ENCODE measurements around the gene GOLGA7B. TPM values are rescaled to one million over a fixed set of nuclear protein-coding genes. Genes with fewer than 3 reads are reported as not detected.

Gene GOLGA7B
- total and polyA plus RNA-seq, 2 donors (not counting 3 experiments of a cell fraction or from before 2014, with no cell fraction given) = 0.03 TPM; not detected in 1

DNA sequence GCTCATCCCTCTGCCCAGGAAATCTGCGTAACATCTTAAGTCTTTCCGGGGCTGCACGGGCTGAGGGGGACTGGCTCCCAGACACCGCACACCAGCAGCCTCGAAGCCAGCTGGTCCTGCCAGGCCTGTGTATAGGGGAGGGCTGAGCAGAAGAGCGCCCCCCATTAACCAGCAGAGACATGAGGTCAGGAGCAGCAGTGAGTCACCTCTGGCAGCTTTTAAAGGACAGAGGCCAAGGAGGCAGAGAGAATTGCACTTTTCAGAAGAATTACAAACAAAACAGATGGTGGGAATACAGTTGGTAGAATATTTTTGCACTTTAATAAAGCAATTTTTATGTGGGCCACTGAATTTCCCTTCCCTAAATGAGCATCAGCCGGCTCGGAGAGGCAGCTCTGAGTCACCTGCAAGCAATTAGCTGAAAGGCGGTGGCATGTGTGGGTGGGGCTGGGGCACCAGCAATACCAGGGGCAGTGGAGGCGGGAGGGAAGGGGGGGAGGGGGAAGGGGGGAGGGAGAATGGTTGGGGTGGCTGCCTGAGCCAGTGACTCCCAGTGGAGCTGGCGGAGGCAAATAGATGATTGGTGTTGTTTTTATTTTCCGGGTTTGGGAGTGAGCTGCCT lies 39.1 kb downstream of the GOLGA7B start:
- H3K4me2 ChIP-seq (ENCODE audit: insufficient read depth, low read length) = no peak overlapping the region

More for the DNA sequence above, 39.1 kb downstream of the GOLGA7B start:
- no peak overlapping the region for H3K27ac ChIP-seq (ENCODE audit: insufficient read depth, low read depth, low read length)
- no peak overlapping the region for H2AFZ ChIP-seq (ENCODE audit: low read depth, low read length)
- H3K9me1 ChIP-seq (replicated peaks; ENCODE audit: control insufficient read depth, extremely low read depth, insufficient read depth, low read length) = no peaks in the 10 kb centered on the region
- CTCF ChIA-PET = interaction anchor here (0.8 to 2.4 kb wide), 8 partner anchors 12 to 157 kb away, joined by 3 to 19 read pairs (median 4); no protein-coding TSS in a partner anchor
- H4K20me1 ChIP-seq (replicated peaks; ENCODE audit: control insufficient read depth, extremely low read depth, insufficient read depth, low read length) = no peaks in the 10 kb centered on the region
- no peak overlapping the region for H3K4me3 ChIP-seq (replicated peaks in 1 of 3; ENCODE audit: insufficient read depth in 1 of 3, low read depth in 1 of 3, low read length in 3 of 3)
- FAIRE-seq (peak; percentile 55), DNase-seq (ENCODE audit: low read depth, low spot score) (peak; percentile 54)
- no peak overlapping the region for H3K9ac ChIP-seq (replicated peaks; ENCODE audit: extremely low read depth, insufficient read depth, low read length)
- no peaks in the 10 kb centered on the region for H3K27me3 ChIP-seq (ENCODE audit: control insufficient read depth in 2 of 2, insufficient read depth in 2 of 2, low read length in 2 of 2)
- BruUV-seq (replicated peaks) = no TSS peak
- dilution Hi-C loops (cut with MboI; ENCODE audit: extremely low pct_ligation_motif_present, low sequenced_read_pairs) (no loop called here), intact Hi-C loops (cut with micrococcal nuclease) (no loop called here)
- TF ChIP-seq GATA2 (IDR thresholded peaks at IDR 0.05; ENCODE audit: insufficient read depth, insufficient read length, low read depth, low read length) (no peak), FOS (IDR thresholded peaks at IDR 0.05; ENCODE audit: borderline replicate concordance, insufficient read depth, low read length) (peak; percentile 39), POLR2A (IDR thresholded peaks at IDR 0.05; ENCODE audit: low read depth, low read length) (no peak), MYC (IDR thresholded peaks at IDR 0.05; ENCODE audit: low read depth, low read length) (no peak), EZH2 (IDR thresholded peaks at IDR 0.05; ENCODE audit: borderline replicate concordance, low read depth, low read length, severe bottlenecking) (no peak), JUN (IDR thresholded peaks at IDR 0.05; ENCODE audit: borderline replicate concordance, insufficient read depth, insufficient read length, low read depth) (peak; percentile 18), POLR2AphosphoS5 (IDR thresholded peaks at IDR 0.05; ENCODE audit: insufficient read depth, low read depth, low read length) (no peak)
- TF ChIP-seq, protein P1, sequence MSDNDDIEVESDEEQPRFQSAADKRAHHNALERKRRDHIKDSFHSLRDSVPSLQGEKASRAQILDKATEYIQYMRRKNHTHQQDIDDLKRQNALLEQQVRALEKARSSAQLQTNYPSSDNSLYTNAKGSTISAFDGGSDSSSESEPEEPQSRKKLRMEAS (IDR thresholded peaks at IDR 0.05; ENCODE audit: insufficient read depth, insufficient read length) = no peak
- TF ChIP-seq, protein P2, sequence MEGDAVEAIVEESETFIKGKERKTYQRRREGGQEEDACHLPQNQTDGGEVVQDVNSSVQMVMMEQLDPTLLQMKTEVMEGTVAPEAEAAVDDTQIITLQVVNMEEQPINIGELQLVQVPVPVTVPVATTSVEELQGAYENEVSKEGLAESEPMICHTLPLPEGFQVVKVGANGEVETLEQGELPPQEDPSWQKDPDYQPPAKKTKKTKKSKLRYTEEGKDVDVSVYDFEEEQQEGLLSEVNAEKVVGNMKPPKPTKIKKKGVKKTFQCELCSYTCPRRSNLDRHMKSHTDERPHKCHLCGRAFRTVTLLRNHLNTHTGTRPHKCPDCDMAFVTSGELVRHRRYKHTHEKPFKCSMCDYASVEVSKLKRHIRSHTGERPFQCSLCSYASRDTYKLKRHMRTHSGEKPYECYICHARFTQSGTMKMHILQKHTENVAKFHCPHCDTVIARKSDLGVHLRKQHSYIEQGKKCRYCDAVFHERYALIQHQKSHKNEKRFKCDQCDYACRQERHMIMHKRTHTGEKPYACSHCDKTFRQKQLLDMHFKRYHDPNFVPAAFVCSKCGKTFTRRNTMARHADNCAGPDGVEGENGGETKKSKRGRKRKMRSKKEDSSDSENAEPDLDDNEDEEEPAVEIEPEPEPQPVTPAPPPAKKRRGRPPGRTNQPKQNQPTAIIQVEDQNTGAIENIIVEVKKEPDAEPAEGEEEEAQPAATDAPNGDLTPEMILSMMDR (IDR thresholded peaks at IDR 0.05; ENCODE audit: extremely low read depth in 1 of 2, insufficient read depth in 1 of 2, low read depth in 1 of 2, low read length in 2 of 2) = peak; percentile 4 to 13
- POLR2A ChIA-PET = no interaction called here
- no peaks in the 10 kb centered on the region for H3K36me3 ChIP-seq (ENCODE audit: control insufficient read depth in 2 of 2, extremely low read depth in 1 of 2, insufficient read depth in 2 of 2, low read length in 2 of 2)
- H3K9me3 ChIP-seq (replicated peaks; ENCODE audit: control insufficient read depth, insufficient read depth, low read length) = no peaks in the 10 kb centered on the region
- no peaks in the 10 kb centered on the region for H3K79me2 ChIP-seq (ENCODE audit: control insufficient read depth, insufficient read depth, low read length)
- peaks cover 2% of the 10 kb centered on the region for H3K4me1 ChIP-seq (ENCODE audit: control insufficient read depth, extremely low read depth, insufficient read depth, low read length)
